Psoas muscle (tissue), 8 donors: ENCODE measurements around the gene CACNG6. TPM values are rescaled to one million over a fixed set of nuclear protein-coding genes. Genes with fewer than 3 reads are reported as not detected.

Source experiments
- ATAC-seq, 4 donors: fragments of 200-7000 bp; cut with Tn5 transposase; one replicate each; pipeline ENCODE4 v1.9.1; 2020; ENCODE audit warnings: moderate library complexity in 3 of 4, mild to moderate bottlenecking in 2 of 4
- DNase-seq, 2 donors: peaks; one replicate each; pipeline ENCODE4 v3.0.0-alpha.2; 2020
- H3K27ac ChIP-seq: fragments of 200-600 bp; one replicate; pipeline ENCODE4 v1.8.0; 2022
- H3K27me3 ChIP-seq, 3 donors: fragments of 200-600 bp in 1 of 3; one replicate each; pipeline versions ENCODE4 v1.6.1 to v1.8.0; 2013 to 2022; ENCODE audit warnings: low read length in 2 of 3, mild to moderate bottlenecking in 2 of 3, moderate library complexity in 1 of 3; ENCODE audit not compliant: insufficient read depth in 3 of 3
- H3K36me3 ChIP-seq, 2 donors: fragments of 200-600 bp in 1 of 2; one replicate each; pipeline versions ENCODE4 v1.6.1 to v1.8.0; 2013 to 2022; ENCODE audit warnings: low read depth in 1 of 2, mild to moderate bottlenecking in 1 of 2, moderate library complexity in 1 of 2; ENCODE audit not compliant: insufficient read depth in 1 of 2
- H3K4me1 ChIP-seq: fragments of 200-600 bp; one replicate; pipeline ENCODE4 v1.8.0; 2022
- H3K4me3 ChIP-seq: fragments of 200-600 bp; one replicate; pipeline ENCODE4 v1.8.0; 2022; ENCODE audit warnings: mild to moderate bottlenecking
- H3K9me3 ChIP-seq: fragments of 200-600 bp; one replicate; pipeline ENCODE4 v1.8.0; 2022
- WGBS, 3 donors: extraction: QIAGEN DNeasy Blood & Tissue Kit; methylation state at CpG; one replicate each; pipeline versions ENCODE4 v1.1.6 to v1.1.7; 2013; 5-methylcytosine and 5-hydroxymethylcytosine counted together
- intact Hi-C, 2 donors: fragments of 100-400 bp; cut with DNase I; formaldehyde crosslinking; loops; one replicate each; pipeline versions ENCODE4 v1.11.0 to v1.14.2; 2022
- polyA plus RNA-seq, 3 donors: library from polyadenylated mRNA; stranded (reverse); fragments of 200-250 nt; gene quantifications; one replicate each; pipeline ENCODE4 v1.2.3, GENCODE V29; 2013
- total RNA-seq, 4 donors: library from RNA; stranded (reverse); fragmentation: NEBNext Ultra II Directional in 2 of 4; extraction: Animal tissue kit (Norgen Biotek cat#: 25700) in 2 of 4; gene quantifications; one replicate each; pipeline versions ENCODE4 v1.2.1 to v1.2.4, GENCODE V29; 2021 to 2023
- TF ChIP-seq, protein P1 (sequence below): fragments of 200-600 bp; IDR thresholded peaks from one replicate; pipeline ENCODE4 v1.8.0; 2022; ENCODE audit warnings: antibody characterized with exemption
- donor health status: healthy with polysubstance abuse.
- donor health status: DM: no; HTN: no; CAD: no; lungs with moderate emphysema.
- donor health status: Bipolar disorder and iron deficiency.
- donor health status: healthy.
- donor health status: DM: yes; HTN: yes; CAD: no.
- donor health status: DM: no; HTN: no; CAD: no.
- donor health status: DM: no; HTN: no; CAD: no.
- donor health status: DM: yes; HTN: yes; CAD: no.

Gene CACNG6
- total and polyA plus RNA-seq, 7 donors, result 2.1 to 33.1 (median 20.4) TPM

- Histone ChIP-seq H3K36me3 (no peaks in the 10 kb centered on the region), H3K4me1 (peaks cover 9% of the 10 kb centered on the region), H3K4me3 (peak overlapping the region; percentile 84), H3K27ac (peak overlapping the region; percentile 96), H3K9me3 (no peaks in the 10 kb centered on the region), H3K27me3 (peaks cover 0 to 6% (median 0%) of the 10 kb centered on the region in 3 donors)
- TF ChIP-seq, protein P1, sequence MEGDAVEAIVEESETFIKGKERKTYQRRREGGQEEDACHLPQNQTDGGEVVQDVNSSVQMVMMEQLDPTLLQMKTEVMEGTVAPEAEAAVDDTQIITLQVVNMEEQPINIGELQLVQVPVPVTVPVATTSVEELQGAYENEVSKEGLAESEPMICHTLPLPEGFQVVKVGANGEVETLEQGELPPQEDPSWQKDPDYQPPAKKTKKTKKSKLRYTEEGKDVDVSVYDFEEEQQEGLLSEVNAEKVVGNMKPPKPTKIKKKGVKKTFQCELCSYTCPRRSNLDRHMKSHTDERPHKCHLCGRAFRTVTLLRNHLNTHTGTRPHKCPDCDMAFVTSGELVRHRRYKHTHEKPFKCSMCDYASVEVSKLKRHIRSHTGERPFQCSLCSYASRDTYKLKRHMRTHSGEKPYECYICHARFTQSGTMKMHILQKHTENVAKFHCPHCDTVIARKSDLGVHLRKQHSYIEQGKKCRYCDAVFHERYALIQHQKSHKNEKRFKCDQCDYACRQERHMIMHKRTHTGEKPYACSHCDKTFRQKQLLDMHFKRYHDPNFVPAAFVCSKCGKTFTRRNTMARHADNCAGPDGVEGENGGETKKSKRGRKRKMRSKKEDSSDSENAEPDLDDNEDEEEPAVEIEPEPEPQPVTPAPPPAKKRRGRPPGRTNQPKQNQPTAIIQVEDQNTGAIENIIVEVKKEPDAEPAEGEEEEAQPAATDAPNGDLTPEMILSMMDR, result no peak
- ATAC-seq (peak in 3 of 4 donors; percentile 13 to 16 (median 14)), DNase-seq (no peak)
- WGBS, 3 donors, result 26 to 37% (median 28%) methylated on average over 37 to 43 of the region's 43 CpGs
- intact Hi-C loops, result no loop called here
Observed at GRCh38 chr19:53992815-53993214, 1.4 kb downstream of the CACNG6 start.

GRCh38 chr19:53993448-53993847, 2.0 kb downstream of the CACNG6 start:
- peak overlapping the region; percentile 84 for H3K4me3 ChIP-seq
- no peak for ATAC-seq

DNA sequence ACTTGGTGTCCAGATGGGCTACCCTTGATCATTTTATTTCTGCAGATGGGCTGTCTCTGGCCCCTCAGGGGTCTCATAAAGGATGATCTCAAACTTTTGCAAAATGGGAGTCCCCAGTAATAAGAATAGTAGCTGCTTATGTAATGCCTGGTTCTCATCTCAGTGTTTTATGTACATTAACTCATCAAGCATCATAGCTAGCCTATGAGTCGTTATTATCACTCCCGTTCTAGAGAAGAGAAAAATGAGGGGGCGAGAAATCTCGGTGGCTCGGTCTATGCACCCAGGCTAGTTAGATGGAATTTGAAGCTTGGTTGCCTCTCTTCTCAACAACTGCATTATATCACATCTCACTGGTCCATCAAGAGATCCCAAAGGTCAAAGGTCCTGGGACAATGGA, 3.4 kb downstream of the CACNG6 start:
- Histone ChIP-seq H3K27me3 (peaks cover 0 to 6% (median 0%) of the 10 kb centered on the region in 3 donors), H3K4me1 (peaks cover 6% of the 10 kb centered on the region), H3K4me3 (peak overlapping the region; percentile 84), H3K27ac (peak overlapping the region; percentile 3), H3K9me3 (no peaks in the 10 kb centered on the region), H3K36me3 (peaks cover 0 to 12% of the 10 kb centered on the region in 2 donors)
- intact Hi-C loops, result no loop called here
- ATAC-seq (no peak), DNase-seq (no peak)
- WGBS, 3 donors, result 82 to 87% (median 83%) methylated on average over 5 of the region's 5 CpGs
- TF ChIP-seq, protein P1, result no peak

More at GRCh38 chr19:53993448-53993847, 2.0 kb downstream of the CACNG6 start:
- no peak for DNase-seq
- Histone ChIP-seq H3K27ac (peak overlapping the region; percentile 96), H3K36me3 (no peaks in the 10 kb centered on the region), H3K9me3 (no peaks in the 10 kb centered on the region), H3K27me3 (peaks cover 0 to 6% (median 0%) of the 10 kb centered on the region in 3 donors), H3K4me1 (peaks cover 9% of the 10 kb centered on the region)
- TF ChIP-seq, protein P1, result no peak
- 66 to 79% (median 73%) methylated on average over 3 of the region's 3 CpGs for WGBS, 3 donors
- intact Hi-C loops, result no loop called here

- WGBS, 3 donors, result 46 to 69% (median 60%) methylated on average over 7 of the region's 7 CpGs
- intact Hi-C loops, result no loop called here
- Histone ChIP-seq H3K36me3 (peaks cover 4 to 41% of the 10 kb centered on the region in 2 donors), H3K27ac (no peak overlapping the region), H3K27me3 (peaks cover 0 to 6% (median 0%) of the 10 kb centered on the region in 3 donors), H3K9me3 (no peaks in the 10 kb centered on the region), H3K4me3 (no peak overlapping the region), H3K4me1 (no peaks in the 10 kb centered on the region)
- TF ChIP-seq, protein P1, result no peak
- DNase-seq (no peak), ATAC-seq (no peak)
Observed at GRCh38 chr19:53998223-53998622, 6.8 kb downstream of the CACNG6 start.

GRCh38 chr19:53999694-54000093, 8.3 kb downstream of the CACNG6 start:
- ATAC-seq (no peak), DNase-seq (no peak)
- intact Hi-C loops, result no loop called here
- TF ChIP-seq, protein P1, result no peak
- Histone ChIP-seq H3K4me3 (no peak overlapping the region), H3K36me3 (peaks cover 4 to 52% of the 10 kb centered on the region in 2 donors), H3K27ac (no peak overlapping the region), H3K9me3 (no peaks in the 10 kb centered on the region), H3K27me3 (no peaks in the 10 kb centered on the region), H3K4me1 (no peaks in the 10 kb centered on the region)
- whole genome bisulfite sequencing, 3 donors, result 74 to 78% (median 77%) methylated on average over 5 of the region's 5 CpGs
